HUES64 (cell line): Measurements from ENCODE around the gene SP9.
"Not testable (repeated sequence)": the region's sequence is repeated elsewhere in the genome, so short reads cannot be mapped to it uniquely, and the experiment has no call there.

Experiments used
- H3K27ac ChIP-seq: 2 replicates; pipeline ENCODE4 v1.7.0; 2013; ENCODE audit warnings: low read depth, low read length, inconsistent platforms
- H3K27me3 ChIP-seq: 2 replicates; pipeline ENCODE4 v1.6.1; 2013; ENCODE audit warnings: mild to moderate bottlenecking, low read length; ENCODE audit not compliant: insufficient read depth
- H3K36me3 ChIP-seq: 2 replicates; pipeline ENCODE4 v1.6.1; 2013; ENCODE audit warnings: mild to moderate bottlenecking, low read length; ENCODE audit not compliant: insufficient read depth
- H3K4me1 ChIP-seq: 2 replicates; pipeline ENCODE4 v1.6.1; 2013; ENCODE audit warnings: mild to moderate bottlenecking, low read length, moderate library complexity; ENCODE audit not compliant: insufficient read depth
- H3K4me3 ChIP-seq: 2 replicates; pipeline ENCODE4 v1.5.1; 2013; ENCODE audit warnings: mild to moderate bottlenecking, low read length, moderate library complexity
- H3K9ac ChIP-seq: 2 replicates; pipeline ENCODE4 v1.6.1; 2013; ENCODE audit warnings: mild to moderate bottlenecking, low read depth, low read length
- H3K9me3 ChIP-seq: 2 replicates; pipeline ENCODE4 v1.6.1; 2013; ENCODE audit warnings: low read depth, low read length; ENCODE audit not compliant: insufficient read depth
- WGBS: fragments of 150-250, 120-280 bp; methylation state at CpG from one replicate; pipeline ENCODE4 v1.1.7; 2013; ENCODE audit warnings: missing lambda C conversion rate; 5-methylcytosine and 5-hydroxymethylcytosine counted together

SP9 gene

DNA sequence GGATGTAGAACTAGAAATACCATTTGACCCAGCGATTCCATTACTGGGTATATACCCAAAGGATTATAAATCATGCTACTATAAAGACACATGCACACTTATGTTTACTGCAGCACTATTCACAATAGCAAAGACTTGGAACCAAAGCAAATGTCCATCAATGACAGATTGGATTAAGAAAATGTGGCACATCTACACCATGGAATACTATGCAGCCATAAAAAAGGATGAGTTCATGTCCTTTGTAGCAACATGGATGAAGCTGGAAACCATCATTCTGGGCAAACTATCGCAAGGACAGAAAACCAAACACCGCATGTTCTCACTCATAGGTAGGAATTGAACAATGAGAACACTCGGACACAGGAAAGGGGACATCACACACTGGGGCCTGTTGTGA is 24.9 kb downstream of the SP9 start:
- peaks cover 14% of the 10 kb centered on the region; the same call in 1 of the 2 replicates for H3K9me3 ChIP-seq
- not testable (repeated sequence) for H3K4me3 ChIP-seq
- WGBS = 97% methylated on average over 4 of the region's 4 CpGs

DNA sequence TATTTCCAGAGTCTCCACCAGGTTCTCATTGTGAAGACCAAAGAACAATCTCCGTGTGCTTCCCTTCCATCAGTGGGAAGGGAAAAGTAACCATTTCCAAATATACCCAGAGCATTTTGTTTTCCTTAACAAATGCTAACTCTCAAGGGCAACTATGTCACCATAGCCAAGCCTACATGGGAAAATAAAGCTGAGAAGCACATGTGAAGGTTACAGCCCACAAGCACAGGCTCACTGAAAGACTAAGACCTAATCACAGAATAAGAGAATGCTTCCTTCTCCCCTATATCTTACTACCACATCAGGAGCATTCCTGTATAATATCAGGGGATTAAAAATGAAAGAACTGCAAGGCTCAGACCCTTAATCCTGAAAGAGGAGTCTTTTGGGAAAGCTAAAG is 28.2 kb downstream of the SP9 start:
- H3K36me3 ChIP-seq = peaks cover 18% of the 10 kb centered on the region; the same call in 1 of the 2 replicates
- H3K9me3 ChIP-seq = peaks cover 18% of the 10 kb centered on the region; the same call in 1 of the 2 replicates
- H3K27ac ChIP-seq = no peak overlapping the region
- H3K27me3 ChIP-seq = no peaks in the 10 kb centered on the region
- no peak overlapping the region for H3K4me3 ChIP-seq
- no peaks in the 10 kb centered on the region for H3K4me1 ChIP-seq
- H3K9ac ChIP-seq = no peak overlapping the region
- 91% methylated on average over 1 of the region's 1 CpG for WGBS

More for the DNA sequence above, 24.9 kb downstream of the SP9 start:
- H3K36me3 ChIP-seq = peaks cover 13% of the 10 kb centered on the region; the same call in 1 of the 2 replicates
- not testable (repeated sequence) for H3K9ac ChIP-seq, H3K27me3 ChIP-seq, H3K27ac ChIP-seq, H3K4me1 ChIP-seq

DNA sequence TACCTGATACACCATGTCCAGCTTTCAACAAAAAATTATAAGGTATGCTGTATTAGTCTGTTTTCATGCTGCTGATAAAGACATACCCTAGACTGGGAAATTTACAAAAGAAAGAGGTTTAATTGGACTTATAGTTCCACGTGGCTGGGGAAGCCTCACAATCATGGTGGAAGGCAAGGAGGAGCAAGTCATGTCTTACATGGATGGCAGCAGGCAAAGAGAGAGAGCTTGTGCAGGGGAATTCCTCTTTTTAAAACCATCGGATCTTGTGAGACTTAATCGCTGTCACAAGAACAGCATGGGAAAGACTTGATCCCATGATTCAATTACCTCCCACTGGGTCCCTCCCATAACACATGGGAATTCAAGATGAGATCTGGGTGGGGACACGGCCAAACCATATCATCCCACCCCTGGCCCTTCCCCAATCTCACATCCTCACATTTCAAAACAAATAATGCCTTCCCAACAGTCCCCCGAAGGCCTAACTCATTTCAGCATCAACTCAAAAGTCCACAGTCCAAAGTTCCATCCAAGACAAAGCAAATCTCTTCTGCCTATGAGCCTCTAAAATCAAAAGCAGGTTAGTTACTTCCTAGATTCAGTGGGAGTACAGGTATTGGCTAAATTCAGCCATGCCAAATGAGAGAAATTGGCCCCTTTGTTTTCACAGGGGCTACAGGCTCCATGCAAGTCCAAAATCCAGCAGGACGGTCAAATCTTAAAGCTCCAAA is 28.9 kb downstream of the SP9 start:
- H3K4me1 ChIP-seq, H3K4me3 ChIP-seq, H3K27me3 ChIP-seq, H3K27ac ChIP-seq, H3K9ac ChIP-seq: not testable (repeated sequence)
- WGBS = 95% methylated on average over 6 of the region's 6 CpGs
- peaks cover 18% of the 10 kb centered on the region; the same call in 1 of the 2 replicates for H3K9me3 ChIP-seq
- peaks cover 18% of the 10 kb centered on the region; the same call in 1 of the 2 replicates for H3K36me3 ChIP-seq

- no peak overlapping the region for H3K27ac ChIP-seq
- peaks cover 18% of the 10 kb centered on the region; the same call in 1 of the 2 replicates for H3K9me3 ChIP-seq
- no peak overlapping the region for H3K4me3 ChIP-seq
- 98% methylated on average over 2 of the region's 2 CpGs for WGBS
- H3K36me3 ChIP-seq = peaks cover 18% of the 10 kb centered on the region; the same call in 1 of the 2 replicates
- no peaks in the 10 kb centered on the region for H3K27me3 ChIP-seq
- no peak overlapping the region for H3K9ac ChIP-seq
- no peaks in the 10 kb centered on the region for H3K4me1 ChIP-seq
Measured at GRCh38 chr2:174364628-174365027, 29.9 kb downstream of the SP9 start.

DNA sequence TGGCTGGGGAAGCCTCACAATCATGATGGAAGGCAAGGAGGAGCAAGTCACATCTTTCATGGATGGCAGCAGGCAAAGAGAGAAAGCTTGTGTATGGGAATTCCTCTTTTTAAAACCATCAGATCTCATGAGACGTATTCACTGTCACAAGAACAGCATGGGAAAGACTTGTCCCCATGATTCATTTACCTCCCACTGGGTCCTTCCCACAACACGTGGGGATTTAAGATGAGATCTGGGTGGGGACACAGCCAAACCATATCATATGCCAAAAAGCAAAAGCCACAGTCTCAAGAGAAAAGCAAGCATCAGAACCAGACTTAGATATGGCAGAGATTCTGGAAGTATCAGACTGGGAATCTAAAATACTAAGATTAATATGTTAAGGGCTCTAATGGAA is 30.8 kb downstream of the SP9 start:
- no peak overlapping the region for H3K4me3 ChIP-seq
- no peak overlapping the region for H3K9ac ChIP-seq
- no peak overlapping the region for H3K27ac ChIP-seq
- H3K9me3 ChIP-seq = peaks cover 18% of the 10 kb centered on the region; the same call in 1 of the 2 replicates
- H3K27me3 ChIP-seq = no peaks in the 10 kb centered on the region
- peaks cover 18% of the 10 kb centered on the region; the same call in 1 of the 2 replicates for H3K36me3 ChIP-seq
- 85% methylated on average over 2 of the region's 2 CpGs for WGBS
- no peaks in the 10 kb centered on the region for H3K4me1 ChIP-seq

GRCh38 chr2:174368691-174369090 is 33.9 kb downstream of the SP9 start:
- no peak overlapping the region for H3K4me3 ChIP-seq
- no peak overlapping the region for H3K9ac ChIP-seq
- H3K27me3 ChIP-seq = no peaks in the 10 kb centered on the region
- peaks cover 21% of the 10 kb centered on the region; the same call in 1 of the 2 replicates for H3K36me3 ChIP-seq
- no peaks in the 10 kb centered on the region for H3K4me1 ChIP-seq
- WGBS = 85% methylated on average over 1 of the region's 1 CpG
- H3K9me3 ChIP-seq = peaks cover 12% of the 10 kb centered on the region; the same call in 1 of the 2 replicates
- no peak overlapping the region for H3K27ac ChIP-seq

- H3K36me3 ChIP-seq = peaks cover 74% of the 10 kb centered on the region
- WGBS = 100% methylated on average over 2 of the region's 2 CpGs
Measured at GRCh38 chr2:174376967-174377366, 42.2 kb downstream of the SP9 start.

DNA sequence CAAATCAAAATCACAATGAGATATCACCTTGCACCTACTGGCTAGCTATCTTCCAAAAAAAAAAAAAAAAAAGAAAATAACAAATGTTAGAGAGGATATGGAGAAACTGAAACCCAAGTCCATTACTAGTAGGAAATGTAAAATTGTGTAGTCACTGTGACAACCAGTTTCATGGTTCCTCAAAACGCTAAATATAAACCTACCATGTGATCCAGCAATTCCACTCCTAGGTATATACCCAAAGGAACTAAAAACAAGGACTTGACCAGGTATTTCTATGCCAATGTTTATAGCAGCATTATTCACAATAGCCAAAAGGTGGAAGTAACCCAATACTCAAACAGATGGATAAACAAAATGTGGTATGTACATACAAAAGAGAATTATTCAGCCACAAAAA is 49.0 kb downstream of the SP9 start:
- WGBS = 91% methylated on average over 1 of the region's 1 CpG
- Histone ChIP-seq H3K9ac (no peak overlapping the region), H3K9me3 (no peaks in the 10 kb centered on the region), H3K4me3 (no peak overlapping the region), H3K27ac (no peak overlapping the region), H3K36me3 (peaks cover 52% of the 10 kb centered on the region), H3K27me3 (no peaks in the 10 kb centered on the region), H3K4me1 (no peaks in the 10 kb centered on the region)

More at GRCh38 chr2:174376967-174377366, 42.2 kb downstream of the SP9 start:
- H3K4me3 ChIP-seq = no peak overlapping the region
- H3K27me3 ChIP-seq = no peaks in the 10 kb centered on the region
- H3K4me1 ChIP-seq = no peaks in the 10 kb centered on the region
- no peaks in the 10 kb centered on the region for H3K9me3 ChIP-seq
- no peak overlapping the region for H3K27ac ChIP-seq
- no peak overlapping the region for H3K9ac ChIP-seq

DNA sequence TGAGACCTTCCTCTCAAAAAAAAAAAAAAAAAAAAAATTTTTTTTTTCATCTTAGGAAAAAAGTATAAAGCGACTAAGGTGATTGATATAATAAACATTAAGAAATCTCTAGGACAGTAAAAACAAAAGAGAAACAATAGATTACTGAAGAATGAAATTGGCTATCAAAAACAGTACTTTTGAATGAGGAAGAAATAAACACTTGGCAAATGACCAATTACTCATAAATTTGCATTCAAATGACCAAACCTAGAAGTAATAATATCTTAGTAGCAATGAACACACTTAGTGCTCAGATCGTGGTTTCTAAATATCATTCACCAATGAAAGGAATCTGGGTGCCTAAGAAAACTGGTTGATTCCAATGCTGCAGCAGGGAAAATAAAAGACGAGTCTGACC is 50.4 kb downstream of the SP9 start:
- H3K4me3 ChIP-seq = no peak overlapping the region
- H3K4me1 ChIP-seq = no peaks in the 10 kb centered on the region
- 98% methylated on average over 2 of the region's 3 CpGs for WGBS
- peaks cover 40% of the 10 kb centered on the region for H3K36me3 ChIP-seq
- no peak overlapping the region for H3K9ac ChIP-seq
- no peak overlapping the region for H3K27ac ChIP-seq
- H3K9me3 ChIP-seq = no peaks in the 10 kb centered on the region
- H3K27me3 ChIP-seq = no peaks in the 10 kb centered on the region
